Measurements from ENCODE around the gene CDC42EP3.

CDC42EP3 gene

DNA sequence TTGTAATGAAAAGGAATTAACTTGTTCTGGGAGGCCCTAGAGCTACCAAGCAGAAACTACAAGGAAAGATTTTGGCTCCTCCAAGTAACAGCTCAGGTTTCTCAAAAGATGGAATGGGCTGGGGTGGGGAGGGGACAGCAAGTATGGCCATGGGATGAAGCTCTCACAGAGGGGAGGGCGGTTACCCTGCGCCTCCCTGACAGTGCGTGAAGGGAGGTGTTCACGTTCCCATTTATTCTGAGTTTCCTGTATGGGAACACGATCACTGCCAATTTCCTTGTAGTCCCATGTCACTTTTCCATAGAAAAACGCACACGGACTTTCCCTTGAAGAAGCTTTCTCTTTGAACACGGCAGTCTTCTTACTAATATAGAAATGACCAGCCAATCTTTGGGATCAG, 17.0 kb downstream of the CDC42EP3 start:
- no peak for DNase-seq

DNA sequence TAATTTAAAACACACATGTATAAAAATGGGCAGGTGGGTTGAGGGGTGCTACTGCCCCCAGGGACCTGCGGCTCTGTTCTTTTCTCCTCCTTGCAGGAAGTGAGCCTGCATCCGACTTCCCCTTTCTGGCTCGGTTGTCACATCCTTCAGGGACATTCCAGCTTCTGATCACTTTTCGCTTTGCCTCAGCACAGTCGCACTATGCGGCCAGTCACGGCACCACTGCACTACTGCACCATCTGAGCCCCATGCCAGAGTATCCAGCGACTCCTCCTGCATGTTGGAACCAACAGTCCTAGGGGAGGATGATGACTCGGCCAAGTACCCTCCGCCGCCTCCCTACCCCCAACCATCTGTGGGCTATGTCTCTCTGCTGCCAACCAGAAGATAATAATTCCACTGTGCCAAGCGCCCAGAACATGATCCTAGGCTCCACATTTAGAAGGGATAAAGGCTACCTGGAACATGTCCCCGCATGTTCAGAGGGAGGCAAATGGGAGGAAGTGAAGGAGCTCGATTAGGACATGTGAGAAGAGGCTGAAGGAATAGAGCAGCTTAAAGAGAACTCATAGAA, 17.6 kb downstream of the CDC42EP3 start:
- no peak for DNase-seq

DNA sequence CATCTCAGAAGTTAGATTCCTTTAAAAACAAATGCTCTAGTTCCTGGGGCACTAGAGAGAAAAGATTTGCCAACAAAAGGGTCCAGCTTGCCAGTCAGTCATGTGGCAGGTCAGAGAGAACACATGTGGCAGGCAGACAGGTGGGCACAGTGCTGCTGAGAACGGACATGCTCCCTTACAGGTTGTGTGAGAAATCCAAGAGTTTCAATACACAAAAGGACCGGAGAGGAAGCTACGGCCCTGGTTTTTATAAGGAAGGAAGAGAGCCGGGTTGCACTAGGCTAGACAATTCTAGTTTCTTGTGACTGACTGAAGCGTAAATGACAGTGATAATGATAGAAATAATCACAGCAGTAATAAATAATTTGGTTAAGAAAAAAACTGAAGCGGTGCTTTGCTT, 18.3 kb downstream of the CDC42EP3 start:
- no peak for DNase-seq

DNA sequence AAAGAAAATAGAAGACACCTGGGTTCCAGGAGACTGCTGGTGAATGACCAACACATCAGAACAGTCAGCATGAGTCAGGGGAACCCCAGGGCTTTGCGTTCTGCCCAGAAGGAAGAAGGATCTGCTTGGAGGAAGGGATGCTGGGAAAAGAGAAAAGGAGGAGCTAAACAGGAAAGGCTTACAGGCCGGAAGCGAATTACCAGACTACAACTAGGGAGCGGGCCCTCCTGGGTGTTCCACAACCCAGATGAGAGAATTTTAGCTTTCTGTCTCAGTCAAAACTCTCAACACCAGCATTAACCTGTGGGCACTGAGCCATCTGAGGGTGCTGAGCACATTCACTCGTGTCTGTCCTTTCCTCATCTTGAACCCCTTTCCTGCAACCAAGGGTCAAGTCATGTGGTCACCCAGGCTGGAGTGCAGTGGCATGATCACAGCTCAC, 19.2 kb downstream of the CDC42EP3 start:
- DNase-seq: no peak

DNA sequence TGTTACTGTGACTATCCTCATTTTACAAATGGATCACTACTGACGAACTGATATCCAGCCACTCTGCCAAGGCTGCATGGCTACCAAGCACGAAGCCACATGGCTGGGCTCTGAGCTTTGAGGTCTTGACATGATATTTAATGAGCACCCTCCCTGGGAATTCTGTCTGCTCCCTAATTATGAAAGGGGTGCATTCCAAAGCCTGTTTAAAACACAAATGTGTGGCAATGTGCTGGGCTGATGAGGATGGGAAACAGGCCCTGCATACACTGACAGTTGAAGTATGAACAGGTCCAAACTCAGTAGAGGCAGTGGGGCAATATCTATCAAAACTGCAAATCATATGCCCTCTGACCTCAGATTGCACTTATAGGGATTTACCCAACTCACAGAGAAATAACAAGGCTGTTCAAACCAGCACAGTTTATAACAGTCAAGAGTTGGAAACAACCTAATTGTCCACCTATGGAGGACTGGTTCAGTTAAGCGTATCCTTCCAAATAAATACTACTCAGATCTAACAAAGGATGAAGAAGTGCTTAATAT, 20.8 kb downstream of the CDC42EP3 start:
- no peak for DNase-seq

DNA sequence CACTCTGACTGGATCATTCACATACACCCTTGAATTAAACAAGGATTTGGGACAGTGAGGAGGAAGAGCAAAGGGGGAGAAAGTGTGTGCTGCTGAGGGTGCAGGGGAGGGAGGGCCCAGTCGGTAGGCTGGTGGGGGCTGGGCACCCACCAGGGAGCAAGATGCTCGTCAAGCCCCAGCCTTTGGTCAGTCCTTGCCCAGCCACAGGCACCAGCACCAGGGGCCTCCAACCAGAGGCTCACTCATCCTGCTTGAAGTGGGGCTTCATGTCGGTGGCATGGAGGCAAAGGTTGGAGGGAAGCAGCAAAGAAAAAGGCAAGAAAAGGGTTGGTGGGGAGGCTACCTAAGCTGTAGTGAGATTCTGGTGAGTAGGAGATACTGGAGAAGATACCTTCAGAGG, 21.9 kb downstream of the CDC42EP3 start:
- DNase-seq: no peak

DNA sequence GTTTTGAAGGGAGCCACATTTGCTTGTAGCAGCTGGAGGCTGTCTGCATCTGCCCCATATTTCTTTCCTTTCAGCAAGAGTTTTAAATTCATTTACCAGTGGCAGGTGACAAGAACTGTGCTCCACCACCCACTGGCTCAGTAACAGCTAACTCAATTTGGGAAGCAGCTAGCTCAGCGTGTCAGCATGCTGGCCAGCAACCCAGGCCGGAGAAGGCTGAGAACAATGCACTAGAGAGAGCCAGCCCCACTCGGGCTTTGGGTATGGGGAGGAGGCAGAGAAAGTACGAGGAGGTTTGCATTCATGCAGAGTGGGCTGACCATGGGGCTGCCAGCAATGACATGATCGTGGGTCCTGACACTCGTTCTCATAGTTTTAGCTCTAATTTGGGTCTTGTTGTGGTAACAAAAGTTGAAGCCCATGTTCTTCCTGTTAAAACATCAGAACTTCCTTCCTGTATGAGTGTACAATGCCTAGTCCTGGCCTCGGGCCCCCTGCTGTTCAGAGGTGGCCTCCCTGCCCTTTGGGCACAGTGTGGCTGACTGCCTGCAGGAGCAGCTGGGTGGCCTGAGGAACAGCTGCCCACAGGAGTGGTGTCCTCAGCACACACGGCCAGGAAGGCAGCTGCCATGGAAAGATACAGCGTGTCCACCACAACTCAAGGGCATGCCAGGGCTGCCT, 23.0 kb downstream of the CDC42EP3 start:
- DNase-seq: no peak

DNA sequence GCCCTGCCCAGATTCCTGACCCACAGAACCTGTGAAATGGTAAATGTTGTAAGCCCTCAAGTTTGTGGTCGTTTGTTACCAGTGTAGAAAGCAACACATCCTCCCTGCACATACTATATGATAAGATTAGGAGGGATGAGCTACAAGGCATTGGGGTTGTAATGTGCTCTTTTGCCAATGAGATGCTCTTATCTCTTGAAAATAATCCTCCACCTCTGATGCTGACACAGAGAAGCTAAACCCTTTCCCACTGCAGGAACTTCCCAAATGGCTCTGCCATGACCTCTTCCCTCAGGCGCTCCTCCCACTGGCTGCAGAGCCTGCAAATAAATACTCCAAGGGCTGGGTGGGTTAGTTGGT, 23.5 kb downstream of the CDC42EP3 start:
- DNase-seq: no peak

DNA sequence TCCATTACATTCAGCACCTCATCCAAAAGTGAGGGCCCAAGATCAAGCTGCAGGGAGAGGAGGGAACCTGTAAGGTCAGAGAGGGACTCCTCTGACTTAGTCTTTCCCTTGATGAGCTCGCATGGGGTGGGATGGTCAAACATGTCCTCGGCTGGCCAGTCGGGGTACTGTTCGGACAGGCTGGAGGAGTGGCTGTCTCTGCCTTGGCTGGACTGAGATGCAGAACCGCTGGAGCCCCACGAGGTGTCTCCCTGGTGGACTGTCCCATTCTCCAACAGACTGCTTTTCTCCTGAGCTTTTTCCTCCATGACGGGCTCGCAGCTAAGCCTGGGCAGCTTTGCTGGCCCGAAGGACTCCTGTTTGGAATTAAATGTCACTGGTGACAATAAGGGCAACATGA, 25.6 kb downstream of the CDC42EP3 start:
- no peak for DNase-seq

DNA sequence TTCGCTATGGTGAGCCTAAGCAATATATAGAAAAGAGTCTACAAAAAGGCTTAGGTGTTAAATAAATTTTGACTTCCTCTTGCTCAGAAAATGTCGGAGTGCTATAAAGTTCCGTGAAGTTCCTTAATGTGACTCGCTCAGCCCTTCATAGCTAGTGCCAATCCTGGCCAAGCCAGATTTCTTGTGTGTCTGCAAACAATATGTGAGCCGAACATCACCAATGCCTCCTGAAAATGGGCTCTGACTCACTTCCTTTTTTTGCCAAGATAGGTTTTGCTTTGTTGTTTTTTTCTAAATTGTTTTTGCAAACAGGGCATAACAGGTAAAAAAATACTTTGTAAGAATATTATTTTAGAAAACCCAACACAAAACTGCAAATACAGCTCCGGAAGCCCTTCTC, 26.1 kb downstream of the CDC42EP3 start:
- no peak for DNase-seq

DNA sequence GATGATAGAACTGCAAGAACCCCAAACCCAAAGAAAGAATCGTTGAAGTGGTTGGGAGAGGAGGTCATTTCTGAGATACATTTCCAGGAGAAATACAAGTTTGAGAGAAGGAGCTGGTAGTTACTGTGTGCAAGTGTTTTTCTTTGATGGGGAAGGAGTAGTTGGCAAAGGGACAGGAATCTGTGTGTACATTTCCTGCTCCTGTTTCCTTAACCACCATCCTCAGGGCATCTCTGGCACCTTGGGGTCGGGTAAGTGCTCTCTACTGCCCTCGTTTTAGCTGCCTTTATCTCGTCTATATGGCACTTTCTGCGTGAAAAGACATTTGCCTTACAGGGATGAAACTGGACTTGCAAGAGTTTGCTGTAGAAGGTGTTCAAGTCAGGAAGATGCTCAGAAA, 27.3 kb downstream of the CDC42EP3 start:
- no peak for DNase-seq

DNA sequence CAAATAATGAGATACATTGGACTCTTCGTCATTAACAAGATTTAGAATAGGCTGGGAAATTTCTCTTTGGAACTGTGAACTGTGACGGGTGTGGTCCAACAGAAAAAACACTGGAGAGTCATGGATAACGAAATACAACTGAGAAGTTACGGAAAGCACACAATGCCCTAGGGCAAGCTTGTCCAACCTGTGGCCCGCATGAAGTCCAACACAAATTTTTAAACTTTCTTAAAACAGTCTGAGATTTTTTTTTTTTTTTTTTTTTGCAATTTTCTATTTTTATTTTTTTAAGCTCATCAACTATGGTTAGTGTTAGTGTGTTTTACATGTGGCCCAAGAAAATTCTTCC, 27.7 kb downstream of the CDC42EP3 start:
- no peak for DNase-seq

DNA sequence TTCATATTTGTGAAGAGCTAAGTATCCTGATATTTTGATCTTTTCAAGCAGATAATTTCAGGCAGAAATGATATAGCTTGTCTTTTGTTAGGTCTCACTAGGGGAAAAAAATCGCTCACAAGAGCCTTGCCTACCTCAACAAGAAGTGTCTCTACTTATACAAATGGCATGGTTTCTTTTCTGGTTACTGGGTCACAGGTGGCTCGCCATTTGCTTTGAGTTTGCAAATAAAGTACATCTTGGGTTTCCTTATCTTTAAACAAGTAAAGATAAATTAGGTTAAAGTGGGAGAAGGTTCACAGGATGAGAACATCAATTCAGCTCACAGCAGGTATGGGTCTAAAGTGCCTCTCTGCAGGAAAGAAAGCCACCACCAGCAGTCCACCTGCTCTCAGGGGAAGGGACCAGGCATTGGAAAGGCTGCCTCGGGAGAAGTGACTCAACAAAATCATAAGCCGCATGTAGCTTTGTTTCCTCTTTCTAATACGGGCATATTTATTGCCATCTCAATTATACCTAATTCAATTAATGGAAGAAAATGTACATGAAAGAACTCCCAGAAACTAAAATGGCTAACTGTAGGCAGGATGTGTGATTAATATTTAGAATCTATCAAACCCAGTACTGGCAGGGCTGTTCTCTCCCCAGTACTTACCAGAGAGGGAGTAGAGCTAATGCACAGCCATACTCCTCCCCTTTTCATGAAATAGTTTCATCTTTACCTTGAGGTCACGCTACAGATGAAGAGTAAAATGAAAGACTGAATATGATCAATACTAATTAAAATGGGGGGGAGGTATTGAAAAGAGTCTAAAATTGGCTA, 28.3 kb downstream of the CDC42EP3 start:
- no peak for DNase-seq

DNA sequence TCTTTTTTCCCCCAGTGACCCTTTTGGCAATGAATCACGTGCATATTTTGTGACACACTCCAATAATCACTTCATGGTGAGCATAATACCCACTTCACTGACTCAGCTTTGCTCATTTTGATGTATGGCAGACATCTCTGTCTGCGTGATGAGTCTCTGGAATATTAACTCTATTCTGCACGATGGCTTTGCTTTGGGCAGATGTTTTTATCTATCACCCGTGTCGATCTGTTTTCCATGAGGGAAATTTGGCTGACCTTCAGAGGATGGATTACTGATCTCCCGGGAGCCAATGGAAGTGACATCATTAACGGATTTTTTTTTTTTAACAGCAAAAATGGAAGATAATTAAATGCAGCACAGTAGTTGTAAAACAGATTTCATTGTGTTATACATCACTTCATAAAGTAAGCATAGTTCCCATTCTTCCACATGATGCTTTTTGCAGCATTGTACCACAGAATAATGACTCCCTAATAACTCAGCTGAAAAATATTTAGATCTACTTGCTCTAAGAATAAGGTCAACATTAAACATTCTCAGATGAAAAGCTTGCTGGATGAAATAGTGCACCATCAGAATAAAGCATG, 29.8 kb downstream of the CDC42EP3 start:
- no peak for DNase-seq

DNA sequence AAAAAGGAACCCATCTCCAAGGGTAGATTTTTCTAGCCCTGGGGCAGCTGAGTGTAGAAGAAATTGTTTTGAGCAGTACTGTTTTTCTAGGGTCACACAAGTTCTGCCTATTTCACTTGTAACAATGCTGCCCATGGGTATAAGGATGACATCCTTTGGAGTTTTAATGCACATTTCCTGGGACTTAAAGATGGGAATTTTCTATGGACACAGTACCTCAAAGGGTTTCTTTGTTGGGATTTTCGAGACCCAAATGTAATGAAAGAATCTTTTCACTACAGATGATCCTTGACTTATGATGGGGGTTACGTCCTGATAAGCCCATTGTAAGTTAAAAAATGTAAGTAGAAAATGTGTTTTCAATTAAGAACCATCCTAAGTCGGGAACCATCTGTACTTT, 31.8 kb downstream of the CDC42EP3 start:
- DNase-seq: no peak

DNA sequence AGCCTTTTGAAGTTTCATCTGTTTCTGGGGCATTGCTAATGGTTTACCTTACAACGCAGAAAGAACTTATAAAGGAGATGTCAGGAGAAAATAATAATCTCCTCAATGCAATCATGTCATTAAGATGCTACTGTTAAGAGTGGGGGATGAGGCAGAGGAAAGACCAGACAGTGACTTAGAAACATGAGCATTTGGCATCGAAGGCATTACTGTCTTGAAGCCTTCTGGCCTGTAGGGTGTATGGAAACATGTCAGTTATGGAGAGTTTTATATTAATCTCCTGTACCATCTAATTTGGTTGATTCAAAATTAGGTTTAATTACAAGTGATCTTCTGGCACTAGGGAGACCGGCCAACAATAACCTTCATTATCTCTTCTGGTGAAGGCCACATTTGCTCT, 32.5 kb downstream of the CDC42EP3 start:
- no peak for DNase-seq

DNA sequence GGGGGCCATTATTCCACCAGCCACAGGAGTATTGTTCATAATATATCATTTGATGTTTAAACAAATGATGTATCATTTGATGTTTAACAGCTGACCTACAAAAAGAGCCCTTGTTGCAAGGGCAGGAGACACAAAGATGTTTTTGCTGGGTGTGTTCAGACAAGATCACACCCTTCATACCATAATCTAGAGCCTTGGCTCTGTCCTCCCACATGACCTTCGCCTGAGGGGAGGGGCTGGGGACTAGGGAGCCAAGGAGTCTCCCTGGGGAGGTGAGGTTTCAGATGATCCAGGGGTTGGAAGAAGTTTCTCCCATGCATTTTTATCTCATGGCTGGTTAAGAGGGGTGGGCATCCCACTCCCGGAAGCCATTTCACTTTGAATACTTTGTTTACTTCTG, 33.5 kb downstream of the CDC42EP3 start:
- no peak for DNase-seq

DNA sequence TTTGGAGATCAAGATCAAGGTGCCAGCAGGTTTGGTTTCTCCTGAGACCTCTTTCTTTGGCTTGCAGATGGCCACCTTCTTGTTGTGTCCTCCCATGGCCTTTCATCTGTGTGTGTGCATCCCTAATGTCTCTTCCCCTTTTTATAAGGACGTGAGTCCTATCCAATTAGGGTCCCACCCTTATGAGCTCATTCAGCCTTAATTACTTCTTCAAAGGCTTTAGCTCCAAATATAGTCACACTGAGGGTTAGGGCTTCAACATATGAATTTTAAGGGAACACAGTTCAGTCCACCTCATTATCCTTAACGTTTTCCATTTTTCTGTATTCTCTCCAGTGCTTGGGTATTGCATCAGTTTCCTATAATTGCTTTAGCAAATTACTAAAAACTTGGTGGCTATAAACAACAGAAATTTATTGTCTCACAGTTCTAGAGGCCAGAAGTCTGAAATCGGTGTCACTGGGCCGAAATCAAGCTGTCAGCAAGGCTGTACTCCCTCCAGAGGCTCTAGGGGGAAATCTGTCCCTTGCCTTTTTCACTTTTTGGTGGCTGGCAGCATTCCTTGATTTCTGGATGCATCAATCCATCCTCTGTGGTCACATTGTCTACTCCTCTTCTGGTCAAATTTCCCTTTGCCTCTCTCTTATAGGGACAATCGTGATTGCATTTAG, 34.1 kb downstream of the CDC42EP3 start:
- no peak for DNase-seq

DNA sequence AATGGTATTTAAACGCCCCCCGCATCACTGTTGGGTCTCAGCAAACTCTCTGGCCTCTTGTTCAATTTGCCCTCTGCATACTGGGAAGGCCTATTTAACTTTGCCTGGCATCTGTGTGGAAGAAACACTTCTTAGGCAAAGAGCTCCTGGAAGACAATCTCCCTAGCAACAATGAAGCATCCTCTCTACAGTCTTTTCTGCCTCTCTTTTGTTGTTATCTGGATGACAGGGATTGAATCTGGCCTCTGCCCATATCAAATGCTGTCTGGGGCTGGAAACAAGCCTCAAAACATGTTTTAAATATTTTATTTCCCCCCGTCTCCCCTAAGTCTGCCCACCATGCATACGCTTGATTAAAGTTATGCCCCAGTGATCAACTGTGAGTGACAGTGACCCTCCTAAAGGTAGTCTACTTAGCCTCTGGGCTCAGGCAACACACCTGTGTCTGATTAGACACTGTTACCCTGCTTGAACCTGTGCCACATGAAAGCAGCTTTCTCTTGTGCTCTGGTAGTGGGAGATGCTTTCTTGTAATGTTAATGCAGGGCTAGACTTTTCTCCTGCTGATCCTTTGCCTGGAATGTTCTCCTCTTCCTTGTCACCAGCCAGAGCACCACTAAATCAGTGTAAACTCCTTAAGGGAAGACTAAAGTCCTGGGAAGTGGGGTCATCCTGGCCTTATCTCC, 34.9 kb downstream of the CDC42EP3 start:
- no peak for DNase-seq

DNA sequence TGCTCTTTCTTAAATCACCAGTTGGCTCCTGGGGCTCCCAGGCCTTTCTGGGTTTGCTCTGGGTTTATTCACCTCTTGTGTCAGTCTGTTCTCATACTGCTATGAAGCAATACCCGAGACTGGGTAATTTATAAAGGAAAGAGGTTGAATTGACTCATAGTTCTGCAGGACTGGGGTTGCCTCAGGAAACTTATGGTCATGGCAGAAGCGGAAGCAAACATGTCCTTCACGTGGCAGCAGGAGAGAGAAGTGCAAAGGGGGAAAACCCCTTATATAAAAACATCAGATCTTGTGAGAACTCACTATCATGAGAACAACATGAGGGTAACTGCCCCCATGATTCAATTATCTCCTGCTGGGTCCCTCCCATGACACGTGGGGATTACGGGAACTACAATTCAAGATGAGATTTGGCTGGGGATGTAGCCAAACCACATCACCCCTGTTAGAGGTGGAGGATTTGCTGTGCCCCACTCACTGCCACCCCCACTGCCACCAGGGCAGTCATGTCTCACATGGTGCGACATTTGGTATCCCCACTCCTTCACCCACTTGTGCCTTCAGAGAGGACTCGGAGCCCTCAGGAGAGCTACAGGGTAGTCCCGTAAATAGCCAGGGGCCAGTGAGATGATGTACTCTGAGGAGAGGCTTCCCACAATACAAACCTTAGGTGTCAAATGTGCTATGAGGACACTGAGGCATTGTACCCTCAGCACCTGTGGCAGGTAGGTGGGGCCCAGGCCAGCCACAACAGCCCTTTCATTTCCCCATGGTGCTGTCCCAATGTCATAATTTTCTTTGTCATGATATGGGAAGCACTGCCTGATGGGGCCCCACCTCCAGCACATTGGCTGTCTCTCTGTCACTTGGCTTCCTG, 35.7 kb downstream of the CDC42EP3 start:
- peak; percentile 33 for DNase-seq

DNA sequence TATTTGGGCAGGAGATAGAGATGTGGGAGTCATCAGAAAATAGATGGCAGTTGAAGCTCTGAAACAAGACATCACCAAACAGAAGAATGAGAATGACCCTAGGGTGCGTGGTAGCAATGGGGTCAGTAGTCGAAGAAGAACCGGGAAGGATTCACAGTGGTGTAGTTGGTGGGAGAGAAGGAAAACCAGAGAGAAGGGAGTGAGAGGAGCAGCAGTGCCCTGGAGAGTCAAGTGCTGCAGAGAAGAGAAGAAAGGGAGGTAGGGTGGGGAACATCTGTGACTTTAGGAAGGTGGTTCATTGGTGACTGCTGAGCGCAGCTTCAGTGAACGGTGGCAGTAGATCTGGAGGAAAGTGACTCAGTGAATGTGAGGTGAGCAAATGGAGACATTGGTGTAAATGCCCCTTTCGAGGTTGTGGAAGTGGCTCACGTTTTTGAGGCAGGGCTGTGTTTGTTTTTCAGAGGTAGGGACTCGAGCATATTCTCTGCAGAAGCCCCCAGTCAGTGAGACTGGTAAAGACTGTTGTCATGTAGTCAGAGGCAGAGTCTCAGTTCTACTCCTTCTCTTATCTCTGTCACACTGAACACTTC, 36.4 kb downstream of the CDC42EP3 start:
- no peak for DNase-seq
